ENCODE data around the gene LEF1.

DNA sequence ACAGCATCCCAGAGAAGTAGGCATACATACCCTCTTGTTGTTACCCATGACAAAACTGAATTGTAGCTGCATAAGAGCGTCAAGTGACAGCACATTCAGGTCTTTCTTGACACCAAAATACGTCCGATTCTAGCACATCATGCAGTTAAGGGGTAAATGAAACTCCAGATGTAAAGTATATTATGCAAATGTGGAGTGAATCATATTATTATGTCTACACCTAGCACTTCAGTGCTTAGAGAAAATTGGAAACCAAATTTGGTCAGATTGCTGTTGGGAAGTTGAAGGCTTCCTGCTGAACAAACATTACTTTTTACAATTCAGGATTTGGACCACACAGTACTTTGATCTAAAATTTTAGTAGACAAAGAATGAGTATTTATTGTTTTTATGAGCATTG lies 24.2 kb upstream of the LEF1 start:
- TF ChIP-seq POLR2A (IDR thresholded peaks at IDR 0.05): no peak
- TF ChIP-seq, protein P1, sequence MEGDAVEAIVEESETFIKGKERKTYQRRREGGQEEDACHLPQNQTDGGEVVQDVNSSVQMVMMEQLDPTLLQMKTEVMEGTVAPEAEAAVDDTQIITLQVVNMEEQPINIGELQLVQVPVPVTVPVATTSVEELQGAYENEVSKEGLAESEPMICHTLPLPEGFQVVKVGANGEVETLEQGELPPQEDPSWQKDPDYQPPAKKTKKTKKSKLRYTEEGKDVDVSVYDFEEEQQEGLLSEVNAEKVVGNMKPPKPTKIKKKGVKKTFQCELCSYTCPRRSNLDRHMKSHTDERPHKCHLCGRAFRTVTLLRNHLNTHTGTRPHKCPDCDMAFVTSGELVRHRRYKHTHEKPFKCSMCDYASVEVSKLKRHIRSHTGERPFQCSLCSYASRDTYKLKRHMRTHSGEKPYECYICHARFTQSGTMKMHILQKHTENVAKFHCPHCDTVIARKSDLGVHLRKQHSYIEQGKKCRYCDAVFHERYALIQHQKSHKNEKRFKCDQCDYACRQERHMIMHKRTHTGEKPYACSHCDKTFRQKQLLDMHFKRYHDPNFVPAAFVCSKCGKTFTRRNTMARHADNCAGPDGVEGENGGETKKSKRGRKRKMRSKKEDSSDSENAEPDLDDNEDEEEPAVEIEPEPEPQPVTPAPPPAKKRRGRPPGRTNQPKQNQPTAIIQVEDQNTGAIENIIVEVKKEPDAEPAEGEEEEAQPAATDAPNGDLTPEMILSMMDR (IDR thresholded peaks at IDR 0.05): no peak

Data from heart left ventricle (tissue), 13 donors.